Fibroblast of the aortic adventitia (primary cell): Measurements from ENCODE around the gene AKR1D1. TPM values are rescaled to one million over a fixed set of nuclear protein-coding genes. Genes with fewer than 3 reads are reported as not detected.

Experiments used
- DNase-seq: peaks from one replicate; pipeline ENCODE4 v3.0.0-alpha.2; 2010; ENCODE audit warnings: low read depth
- H3K4me3 ChIP-seq: 2 replicates; pipeline ENCODE4 v1.5.1; 2011; ENCODE audit warnings: low read depth, mild to moderate bottlenecking, control low read depth, low read length, moderate library complexity
- total RNA-seq: library from RNA; depleted of rRNA; stranded (reverse); fragments of >200 nt; gene quantifications from 2 replicates; pipeline ENCODE4 v1.2.3, GENCODE V29; 2012; ENCODE audit warnings: low replicate concordance
- TF ChIP-seq, protein P1 (sequence below): IDR thresholded peaks from 2 replicates; pipeline ENCODE4 v1.5.1; 2011; ENCODE audit warnings: mild to moderate bottlenecking, low read length, control low read depth, inconsistent platforms; ENCODE audit not compliant: insufficient read depth

Gene AKR1D1
- total RNA-seq, 1 donor, result not detected

DNA sequence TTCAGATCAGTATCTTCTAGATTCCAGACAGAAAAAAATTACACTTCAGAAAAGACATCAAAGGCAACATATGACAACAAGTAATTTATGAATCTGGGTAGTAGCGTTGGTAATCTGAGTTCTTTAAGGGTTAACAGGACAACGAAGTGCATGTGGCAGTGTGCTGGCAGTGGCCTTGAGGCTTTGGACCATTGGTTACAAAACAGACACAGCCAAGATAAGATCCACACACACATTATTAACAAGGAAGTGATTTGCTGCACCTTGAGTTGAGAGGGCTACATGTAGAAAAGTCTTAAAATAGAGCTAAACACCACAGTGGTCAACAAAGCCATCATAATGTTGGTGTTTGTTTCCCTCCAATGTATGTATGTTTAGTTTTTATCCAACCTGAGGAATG lies 40.6 kb downstream of the AKR1D1 start:
- no peak overlapping the region for H3K4me3 ChIP-seq
- TF ChIP-seq, protein P1, sequence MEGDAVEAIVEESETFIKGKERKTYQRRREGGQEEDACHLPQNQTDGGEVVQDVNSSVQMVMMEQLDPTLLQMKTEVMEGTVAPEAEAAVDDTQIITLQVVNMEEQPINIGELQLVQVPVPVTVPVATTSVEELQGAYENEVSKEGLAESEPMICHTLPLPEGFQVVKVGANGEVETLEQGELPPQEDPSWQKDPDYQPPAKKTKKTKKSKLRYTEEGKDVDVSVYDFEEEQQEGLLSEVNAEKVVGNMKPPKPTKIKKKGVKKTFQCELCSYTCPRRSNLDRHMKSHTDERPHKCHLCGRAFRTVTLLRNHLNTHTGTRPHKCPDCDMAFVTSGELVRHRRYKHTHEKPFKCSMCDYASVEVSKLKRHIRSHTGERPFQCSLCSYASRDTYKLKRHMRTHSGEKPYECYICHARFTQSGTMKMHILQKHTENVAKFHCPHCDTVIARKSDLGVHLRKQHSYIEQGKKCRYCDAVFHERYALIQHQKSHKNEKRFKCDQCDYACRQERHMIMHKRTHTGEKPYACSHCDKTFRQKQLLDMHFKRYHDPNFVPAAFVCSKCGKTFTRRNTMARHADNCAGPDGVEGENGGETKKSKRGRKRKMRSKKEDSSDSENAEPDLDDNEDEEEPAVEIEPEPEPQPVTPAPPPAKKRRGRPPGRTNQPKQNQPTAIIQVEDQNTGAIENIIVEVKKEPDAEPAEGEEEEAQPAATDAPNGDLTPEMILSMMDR, result no peak
- DNase-seq, result no peak

DNA sequence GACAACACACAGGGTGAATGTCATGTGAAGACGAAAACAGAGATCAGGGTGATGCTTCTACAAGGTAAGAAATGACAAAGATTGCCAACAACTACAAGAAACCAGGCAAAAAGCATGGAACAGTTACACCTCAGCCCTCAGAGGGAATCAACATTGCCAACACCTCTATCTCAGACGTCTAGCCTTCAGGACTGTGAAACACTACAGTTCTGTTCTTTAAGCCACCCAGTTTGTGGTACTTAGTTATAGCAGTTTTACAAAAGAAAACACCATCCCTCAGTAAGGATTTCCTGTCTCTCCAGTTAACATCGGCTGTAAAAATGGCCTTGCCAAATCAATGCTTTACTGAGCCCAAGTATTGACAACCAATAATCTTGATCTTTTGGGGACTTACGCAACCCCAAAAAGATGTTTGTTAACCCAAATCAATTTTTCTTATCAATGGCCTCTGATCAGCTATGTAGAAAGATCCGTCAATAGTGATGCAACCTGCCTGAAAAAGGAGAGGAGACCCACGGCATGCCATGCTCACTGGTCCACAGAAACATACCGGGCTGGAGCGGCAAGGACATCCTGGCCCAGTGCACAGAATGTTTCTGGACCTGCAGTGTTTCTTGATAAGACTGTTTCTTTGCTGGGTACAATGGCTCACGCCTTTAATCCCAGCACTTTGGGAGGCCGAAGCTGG lies 44.0 kb downstream of the AKR1D1 start:
- no peak overlapping the region for H3K4me3 ChIP-seq
- TF ChIP-seq, protein P1, result no peak
- DNase-seq, result no peak

DNA sequence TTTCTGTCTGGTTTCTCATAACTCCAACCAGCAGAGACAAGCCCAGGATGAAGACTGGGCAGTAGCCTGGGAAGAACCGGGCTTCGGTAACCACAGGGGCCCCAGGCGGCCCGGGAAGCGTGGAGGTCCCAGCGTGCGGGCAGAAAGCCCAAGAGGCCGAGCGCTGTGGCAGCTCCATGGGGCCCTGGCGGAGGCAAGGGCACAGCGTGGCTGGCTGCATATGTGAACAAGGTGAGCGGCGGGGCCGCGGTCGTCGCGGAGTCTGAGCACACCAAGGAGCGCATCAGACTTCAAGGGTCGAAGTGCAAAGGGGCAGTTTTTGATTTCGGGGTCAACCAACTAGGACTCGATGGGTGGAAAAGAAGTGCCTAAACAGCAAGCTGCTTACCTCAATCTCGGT lies 45.9 kb downstream of the AKR1D1 start:
- no peak overlapping the region for H3K4me3 ChIP-seq
- DNase-seq, result no peak
- TF ChIP-seq, protein P1, result no peak

DNA sequence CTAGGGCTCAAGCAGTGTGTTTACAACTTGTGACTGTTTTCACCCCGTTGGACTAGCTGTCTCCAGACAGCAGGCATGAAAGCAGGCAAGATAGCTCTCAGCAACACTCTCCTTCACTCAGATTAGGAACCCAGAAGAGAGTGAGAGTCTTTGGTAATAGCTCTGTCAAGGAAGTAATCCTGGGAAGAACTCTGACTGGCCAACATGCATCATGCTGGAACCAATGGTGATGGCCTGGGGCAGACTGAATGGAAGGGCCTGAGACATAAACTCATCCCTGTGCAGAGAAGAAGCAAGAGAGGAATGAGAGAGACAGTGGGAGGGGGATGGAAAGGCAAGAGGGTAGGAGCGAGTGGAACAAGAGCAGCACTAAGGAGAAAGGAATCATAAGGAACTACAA lies 48.9 kb downstream of the AKR1D1 start:
- H3K4me3 ChIP-seq, result no peak overlapping the region
- TF ChIP-seq, protein P1, result no peak
- DNase-seq, result no peak

DNA sequence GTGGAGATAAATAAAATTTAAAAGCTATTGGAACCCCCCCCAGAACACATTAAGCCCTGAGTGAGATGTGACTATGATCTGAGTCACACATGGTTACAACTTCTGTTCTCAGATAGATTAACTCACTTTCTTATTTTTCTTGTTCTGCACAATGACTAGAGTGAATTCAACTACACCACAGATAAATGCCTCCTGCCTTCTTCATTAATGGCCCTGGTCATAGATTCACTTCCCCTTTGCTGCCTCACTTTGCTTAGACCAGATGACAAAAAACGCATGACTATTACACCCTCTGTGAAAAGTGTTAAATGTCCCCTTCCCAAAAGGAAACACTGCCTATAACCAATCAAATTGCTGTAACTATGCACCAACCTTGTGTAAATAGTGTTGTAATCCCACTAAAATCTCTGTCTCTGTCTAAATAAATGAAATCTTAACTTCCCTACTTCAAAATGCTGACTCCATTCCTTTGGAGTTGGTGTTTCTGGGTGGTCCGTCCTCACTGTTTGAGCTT lies 49.4 kb downstream of the AKR1D1 start:
- TF ChIP-seq, protein P1, result no peak
- no peak overlapping the region for H3K4me3 ChIP-seq
- DNase-seq, result no peak

DNA sequence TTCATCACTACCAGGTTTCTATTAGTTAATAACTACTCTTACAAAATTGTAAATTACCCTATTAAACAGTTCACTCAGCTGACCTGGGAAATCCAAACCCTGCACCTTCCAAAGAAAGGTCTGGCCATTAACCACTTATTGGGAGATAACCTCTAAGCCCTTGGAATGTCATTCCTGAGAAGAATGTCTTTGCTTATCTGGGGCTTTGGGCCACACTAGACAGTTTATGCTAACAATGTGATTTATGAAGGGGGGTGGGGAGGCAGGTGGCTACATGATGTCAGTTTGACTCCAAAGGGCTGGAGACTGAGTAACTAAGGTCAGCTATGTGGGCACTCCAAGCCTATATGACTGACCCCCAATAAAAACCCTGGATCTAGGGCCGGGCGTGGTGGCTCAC lies 50.7 kb downstream of the AKR1D1 start:
- no peak overlapping the region for H3K4me3 ChIP-seq
- DNase-seq, result no peak

More for the DNA sequence above, 50.7 kb downstream of the AKR1D1 start:
- TF ChIP-seq, protein P1, result no peak
